GM18868 (cell line): ENCODE data around the gene HAGHL.
"Not testable (repeated sequence)": the region's sequence is repeated elsewhere in the genome, so short reads cannot be mapped to it uniquely, and the experiment has no call there.

Source experiments
- ATAC-seq: cut with Tn5 transposase; IDR thresholded peaks from one replicate; pipeline ENCODE4 v1.9.1; 2021; ENCODE audit warnings: mild to moderate bottlenecking, moderate library complexity; ENCODE audit not compliant: unreplicated experiment

HAGHL gene

DNA sequence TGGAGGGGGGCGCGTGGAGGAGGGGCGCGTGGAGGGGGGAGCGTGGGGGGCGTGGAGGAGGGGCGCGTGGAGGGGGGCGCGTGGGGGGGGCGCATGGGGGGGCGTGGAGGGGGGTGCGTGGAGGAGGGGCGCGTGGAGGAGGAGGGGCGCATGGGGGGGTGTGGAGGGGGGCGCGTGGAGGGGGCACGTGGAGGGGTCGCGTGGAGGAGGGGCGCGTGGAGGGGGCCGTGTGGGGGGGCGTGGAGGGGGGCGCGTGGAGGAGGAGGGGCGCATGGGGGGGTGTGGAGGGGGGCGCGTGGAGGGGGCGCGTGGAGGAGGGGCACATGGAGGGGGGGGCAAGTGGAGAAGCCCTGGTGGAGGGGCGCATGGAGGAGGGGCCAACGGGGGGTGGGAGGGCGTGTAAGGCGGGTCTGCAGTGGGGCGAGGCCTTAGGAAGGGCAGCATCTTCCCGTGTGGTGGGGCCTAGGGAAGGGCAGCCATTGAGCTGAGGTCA is 40.9 kb downstream of the HAGHL start:
- no peak for ATAC-seq

DNA sequence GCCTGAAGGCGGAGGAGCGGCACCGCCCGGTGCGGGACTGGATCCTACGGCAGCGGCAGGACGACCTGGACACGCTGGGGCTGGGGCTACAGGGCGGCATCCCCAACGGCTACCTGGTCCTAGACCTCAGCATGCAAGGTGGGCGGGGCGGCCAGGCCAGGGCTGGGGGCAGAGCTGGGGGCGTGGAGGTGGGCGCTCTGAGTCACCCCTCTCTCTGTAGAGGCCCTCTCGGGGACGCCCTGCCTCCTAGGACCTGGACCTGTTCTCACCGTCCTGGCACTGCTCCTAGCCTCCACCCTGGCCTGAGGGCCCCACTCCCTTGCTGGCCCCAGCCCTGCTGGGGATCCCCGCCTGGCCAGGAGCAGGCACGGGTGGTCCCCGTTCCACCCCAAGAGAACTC is 41.5 kb downstream of the HAGHL start:
- no peak for ATAC-seq

DNA sequence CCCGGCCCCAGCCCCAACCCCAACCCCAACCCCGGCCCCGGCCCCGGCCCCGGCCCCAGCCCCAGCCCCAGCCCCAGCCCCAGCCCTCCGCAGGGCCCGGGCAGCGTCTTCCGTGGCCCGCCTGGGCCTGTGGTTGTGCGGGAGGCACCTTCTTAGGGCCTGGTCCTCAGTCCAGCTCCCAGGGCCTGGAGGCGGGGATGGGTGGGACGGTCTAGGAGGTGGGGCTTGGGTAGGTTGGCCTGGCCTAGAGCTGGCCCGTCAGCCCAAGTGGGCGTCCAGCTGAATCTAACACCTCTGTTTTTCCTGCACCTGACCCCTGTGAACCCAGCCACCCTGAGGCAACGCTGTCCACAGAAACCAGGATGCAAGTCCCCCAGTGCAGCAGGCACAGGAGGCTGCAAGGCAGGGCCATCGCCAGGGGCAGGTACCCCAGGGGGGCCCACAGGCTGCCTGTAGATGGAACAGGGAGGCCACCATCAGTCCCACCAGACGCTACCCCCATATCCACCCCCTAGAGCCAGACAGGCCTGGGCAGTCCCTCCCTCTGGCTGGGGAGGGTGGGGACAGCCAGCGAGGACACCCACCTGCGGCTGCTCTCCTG is 42.4 kb downstream of the HAGHL start:
- ATAC-seq, result no peak

DNA sequence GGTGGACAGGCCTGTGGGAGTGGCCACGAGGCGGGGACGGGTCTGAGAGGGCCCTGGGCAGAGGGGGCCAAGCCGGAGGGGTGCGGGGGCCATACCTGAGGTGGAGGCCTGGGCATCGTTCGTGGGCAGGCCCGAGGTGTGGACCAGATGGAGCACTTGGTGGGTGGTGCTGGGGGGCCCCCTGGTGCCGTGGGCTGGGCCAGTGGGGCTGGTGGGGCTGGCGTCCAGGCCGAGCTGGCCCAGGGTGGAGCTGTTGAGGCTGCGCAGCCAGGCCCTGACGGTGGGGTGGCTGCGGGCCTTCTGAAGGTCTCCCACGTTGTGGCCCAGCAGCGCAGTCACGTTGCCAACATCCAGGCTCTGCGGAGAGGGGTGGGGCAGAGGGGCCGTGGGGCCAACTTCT is 43.0 kb downstream of the HAGHL start:
- no peak for ATAC-seq

DNA sequence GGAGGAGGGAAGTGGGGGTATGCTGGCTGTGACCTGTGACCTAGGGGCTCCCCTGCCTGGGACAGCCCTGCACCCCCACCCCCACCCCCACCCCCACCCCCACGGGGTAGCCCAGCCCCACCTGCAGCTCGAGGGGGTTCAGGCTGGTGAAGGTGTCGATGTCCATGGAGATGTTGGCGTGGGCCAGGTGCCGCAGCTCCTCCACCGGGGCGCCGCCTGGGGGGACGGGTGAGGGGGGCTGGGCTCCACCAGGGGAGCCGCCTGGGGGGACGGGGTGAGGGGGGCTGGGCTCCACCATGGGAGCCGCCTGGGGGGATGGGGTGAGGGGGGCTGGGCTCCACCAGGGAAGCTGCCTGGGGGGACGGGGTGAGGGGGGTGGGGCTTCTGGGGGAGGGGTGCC is 43.5 kb downstream of the HAGHL start:
- no peak for ATAC-seq

DNA sequence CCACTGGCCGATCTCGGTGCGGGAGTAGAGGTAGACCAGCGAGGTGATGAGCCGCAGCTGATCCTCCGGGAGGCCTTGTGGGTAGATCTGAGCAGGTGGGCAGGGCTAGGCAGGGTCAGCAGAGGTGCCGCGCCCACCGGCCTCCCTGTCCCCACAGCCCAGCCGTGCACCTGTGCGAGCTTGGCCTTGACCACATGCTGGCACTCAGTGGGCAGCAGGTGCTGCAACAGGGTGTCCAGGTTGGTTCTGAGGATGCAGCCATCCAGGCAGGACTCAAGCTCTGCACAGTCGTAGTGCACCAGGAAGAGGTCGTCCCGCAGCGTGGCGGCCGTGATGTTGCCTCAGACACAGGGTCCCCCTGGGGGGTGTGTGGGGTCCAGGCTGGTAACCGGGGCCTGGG is 46.1 kb downstream of the HAGHL start:
- ATAC-seq, result no peak

DNA sequence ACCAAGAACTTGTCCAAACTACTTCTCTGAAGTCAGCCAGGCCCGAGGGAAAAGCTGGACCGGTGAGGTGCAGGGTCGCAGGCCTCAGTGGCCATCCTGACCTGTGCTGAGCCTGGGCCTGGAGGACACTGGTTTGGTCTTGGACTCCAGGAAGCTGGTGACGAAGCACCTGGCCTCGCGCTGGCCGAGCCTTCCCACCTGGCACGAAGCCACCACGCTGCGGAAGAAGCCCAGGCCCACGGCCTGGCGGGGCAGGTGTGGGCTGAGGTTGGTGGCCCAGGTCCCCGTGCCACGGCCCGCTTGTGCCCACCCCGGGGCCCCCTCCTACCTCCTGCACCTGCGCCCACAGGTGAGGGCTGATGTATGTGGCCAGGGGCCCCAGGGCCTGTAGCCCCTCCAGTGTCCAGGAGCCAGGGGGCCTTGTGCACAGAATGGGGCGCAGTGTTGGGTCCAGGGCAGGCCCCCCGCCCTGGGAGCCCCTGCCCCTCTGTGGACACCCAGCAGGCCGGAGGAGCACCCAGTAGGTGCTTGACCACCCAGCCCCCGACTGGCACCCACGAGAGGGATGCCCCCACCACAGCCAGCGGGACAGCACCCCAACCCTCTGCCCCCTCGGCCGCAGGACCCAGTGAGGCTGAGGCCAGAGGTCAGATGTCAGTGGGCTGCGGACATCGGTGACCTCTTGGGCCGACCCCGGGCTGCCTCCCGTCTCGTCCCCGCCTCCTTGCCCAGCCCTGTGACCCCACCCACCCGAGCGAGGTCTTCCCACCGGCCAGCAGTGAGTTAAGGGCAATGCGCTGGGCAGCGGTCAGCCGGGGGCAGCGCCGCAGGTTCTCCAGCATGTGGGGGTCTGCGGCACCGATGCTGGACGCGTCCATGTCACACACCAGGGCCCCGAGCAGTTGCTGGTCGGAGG is 47.4 kb downstream of the HAGHL start:
- ATAC-seq, result no peak

DNA sequence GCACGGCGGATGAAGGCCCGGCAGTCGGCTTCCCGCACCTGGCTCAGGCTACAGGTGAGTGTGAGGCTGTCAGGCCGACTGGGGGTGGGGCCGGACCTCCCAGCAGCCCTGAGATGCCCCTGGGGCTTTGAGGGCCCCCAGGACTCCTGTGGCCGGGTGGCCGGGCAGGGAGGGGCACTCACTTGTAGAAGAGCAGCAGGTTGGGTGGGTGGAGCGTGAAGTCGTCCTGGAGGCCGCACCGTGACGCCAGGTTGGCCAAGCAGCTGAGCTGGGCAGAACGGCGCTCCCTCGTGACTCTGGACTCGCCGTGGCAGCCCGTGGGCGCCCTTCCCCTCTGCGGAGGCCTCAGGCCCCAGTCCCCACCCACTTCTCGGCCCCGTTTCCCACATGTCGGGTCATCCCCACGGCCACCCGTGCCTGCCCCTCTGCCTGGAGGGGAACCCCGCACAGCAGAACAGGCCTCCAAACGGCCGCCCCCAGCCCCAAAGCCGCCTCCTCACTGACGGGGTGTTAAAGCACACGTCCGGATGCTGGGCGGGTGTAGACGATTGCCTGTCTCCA is 48.4 kb downstream of the HAGHL start:
- no peak for ATAC-seq

DNA sequence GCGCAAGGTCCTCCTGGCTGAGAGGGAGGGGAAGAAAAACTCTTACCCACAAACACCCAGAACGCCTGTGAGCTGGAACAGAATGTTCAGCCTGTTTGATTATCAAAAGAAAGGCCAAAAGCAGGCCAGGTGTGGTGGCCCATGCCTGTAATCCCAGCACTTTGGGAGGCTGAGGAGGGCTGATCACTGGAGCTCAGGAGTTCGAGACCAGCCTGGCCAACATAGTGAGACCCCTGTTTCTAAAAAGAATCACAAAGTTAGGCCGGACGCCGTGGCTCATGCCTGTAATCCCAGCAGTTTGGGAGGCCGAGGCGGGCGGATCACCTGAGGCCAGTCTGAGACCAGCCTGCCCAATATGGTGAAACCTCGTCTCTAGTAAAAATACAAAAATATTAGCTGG is 49.4 kb downstream of the HAGHL start:
- not testable (repeated sequence) for ATAC-seq

DNA sequence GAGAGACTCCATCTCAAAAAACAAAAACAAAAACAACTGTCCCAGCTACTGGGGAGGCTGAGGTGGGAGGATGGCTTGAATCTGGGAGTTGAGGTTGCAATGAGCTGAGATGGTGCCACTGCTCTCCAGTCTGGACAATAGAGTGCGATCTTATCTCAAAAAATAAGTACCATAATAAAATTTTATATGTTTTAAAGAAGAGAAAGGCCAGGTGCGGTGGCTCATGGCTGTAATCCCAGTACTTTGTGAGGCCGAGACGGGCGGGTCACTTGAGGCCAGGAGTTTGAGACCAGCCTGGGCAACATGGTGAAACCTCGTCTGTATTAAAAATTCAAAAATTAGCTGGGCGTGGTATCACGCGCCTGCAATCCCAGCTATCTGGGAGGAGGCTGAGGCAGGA is 49.9 kb downstream of the HAGHL start:
- no peak for ATAC-seq

DNA sequence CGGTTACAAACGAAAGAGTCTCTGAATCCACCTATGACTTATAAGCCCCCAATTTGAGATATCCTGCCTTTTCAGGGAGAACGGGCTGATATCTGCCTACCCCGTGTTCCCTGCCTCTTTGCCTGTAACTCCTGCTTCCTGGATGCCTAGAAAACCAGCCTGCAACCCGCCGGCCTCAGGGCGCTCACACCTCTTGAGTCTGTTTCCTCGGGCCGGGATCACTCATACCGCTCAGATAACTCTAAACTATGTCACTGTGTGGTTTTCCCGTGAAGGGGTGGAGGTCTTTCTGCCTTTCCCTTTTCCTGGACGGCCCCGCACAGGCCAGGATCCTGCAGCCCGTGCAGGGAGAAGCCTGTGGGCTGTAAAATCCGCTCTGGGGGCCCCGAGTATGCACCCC is 50.9 kb downstream of the HAGHL start:
- ATAC-seq, result no peak

DNA sequence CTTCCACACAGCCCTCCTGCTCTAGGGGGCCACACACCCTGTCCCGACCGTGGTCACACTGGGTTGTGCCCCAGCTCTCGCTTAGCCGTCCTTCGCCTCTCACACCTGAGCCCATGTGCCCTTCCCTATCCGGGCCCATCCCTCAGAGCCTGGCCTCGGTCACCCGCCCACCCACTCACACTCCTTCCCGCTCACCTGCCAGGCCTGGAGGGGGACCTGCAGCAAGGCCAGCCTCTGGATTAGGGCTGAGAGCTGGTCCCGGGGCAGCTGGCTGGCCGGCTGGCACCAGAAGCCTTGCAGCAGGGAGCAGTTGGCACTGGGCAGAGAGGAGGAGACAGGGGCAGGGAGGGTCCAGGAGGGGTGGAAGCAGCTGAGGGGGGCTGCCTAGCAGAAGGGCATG is 51.5 kb downstream of the HAGHL start:
- no peak for ATAC-seq

DNA sequence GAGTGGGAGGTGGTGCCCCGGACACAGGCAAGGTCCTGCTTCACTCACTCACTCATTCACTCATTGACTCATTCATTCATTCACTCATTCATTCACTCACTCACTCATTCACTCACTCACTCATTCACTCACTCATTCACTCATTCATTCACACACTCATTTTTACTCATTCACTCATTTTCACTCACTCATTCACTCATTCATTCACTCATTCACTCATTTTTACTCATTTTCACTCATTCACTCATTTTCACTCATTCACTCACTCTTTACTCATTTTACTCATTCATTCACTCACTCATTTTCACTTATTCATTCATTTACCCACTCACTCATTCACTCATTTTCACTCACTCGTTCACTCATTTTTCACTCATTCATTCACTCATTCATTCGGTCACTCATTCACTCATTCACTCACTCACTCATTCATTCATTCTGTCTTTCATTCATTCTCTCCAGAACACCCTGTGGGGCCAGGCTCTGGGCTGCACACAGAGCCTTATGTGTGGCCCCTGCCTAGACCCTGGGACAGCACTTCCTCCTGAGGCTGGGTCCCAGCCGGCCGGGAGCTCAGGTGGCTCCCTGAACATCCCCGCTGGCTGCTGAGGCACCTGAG is 52.1 kb downstream of the HAGHL start:
- ATAC-seq, result no peak
